Motor neuron (in vitro differentiated cells): ENCODE measurements around the gene MTA3. TPM values are rescaled to one million over a fixed set of nuclear protein-coding genes. Genes with fewer than 3 reads are reported as not detected.

ENCODE experiments used
- ATAC-seq, 8 experiments: fragments of 200-7000 bp; cut with Tn5 transposase; replicated peaks in 6 of 8; 2 replicates each; pipeline ENCODE4 v1.8.0; 2021; ENCODE audit warnings: mild to moderate bottlenecking in 8 of 8, moderate library complexity in 8 of 8
- H3K27ac ChIP-seq, 2 donors: fragments of 250-450 bp; sonication (Bioruptor Pico); 2 replicates each; pipeline ENCODE4 v1.9.0; 2021; ENCODE audit warnings: antibody characterized with exemption in 2 of 2, mild to moderate bottlenecking in 2 of 2, moderate library complexity in 1 of 2
- H3K4me1 ChIP-seq, 2 donors: fragments of 250-450 bp; sonication (Bioruptor Pico); replicated peaks in 1 of 2; 2 replicates each; pipeline ENCODE4 v1.6.1; 2021; ENCODE audit warnings: antibody characterized with exemption in 2 of 2, mild to moderate bottlenecking in 2 of 2, moderate library complexity in 1 of 2
- H3K4me3 ChIP-seq, 5 donors: fragments of 250-450 bp; sonication (Bioruptor Pico); 2 replicates each; pipeline ENCODE4 v1.9.0; 2021; ENCODE audit warnings: antibody characterized with exemption in 5 of 5, mild to moderate bottlenecking in 5 of 5, moderate library complexity in 4 of 5
- WGBS, 10 experiments: fragments of 450-650 bp; shearing (Covaris generic); methylation state at CpG; one replicate each; pipeline ENCODE4 v1.0.0; 2022; 5-methylcytosine and 5-hydroxymethylcytosine counted together
- in situ Hi-C, 9 experiments: fragments of 400-800 bp; cut with MboI; loops; one replicate each; pipeline ENCODE4 v1.15.0; 2021; ENCODE audit warnings: low sequenced_read_pairs in 9 of 9, low pct_unique_long_range_greater_than_20kb in 2 of 9; ENCODE audit not compliant: unreplicated experiment in 9 of 9
- total RNA-seq, 8 experiments: library from RNA; unstranded; fragments of 300-600 nt; gene quantifications; 2 replicates each; pipeline versions ENCODE4 v1.2.3 to v1.2.4, GENCODE V29; 2022

Gene MTA3
- total RNA-seq, 8 experiments from 2014 or later, result 23.1 to 85.9 (median 34.6) TPM

DNA sequence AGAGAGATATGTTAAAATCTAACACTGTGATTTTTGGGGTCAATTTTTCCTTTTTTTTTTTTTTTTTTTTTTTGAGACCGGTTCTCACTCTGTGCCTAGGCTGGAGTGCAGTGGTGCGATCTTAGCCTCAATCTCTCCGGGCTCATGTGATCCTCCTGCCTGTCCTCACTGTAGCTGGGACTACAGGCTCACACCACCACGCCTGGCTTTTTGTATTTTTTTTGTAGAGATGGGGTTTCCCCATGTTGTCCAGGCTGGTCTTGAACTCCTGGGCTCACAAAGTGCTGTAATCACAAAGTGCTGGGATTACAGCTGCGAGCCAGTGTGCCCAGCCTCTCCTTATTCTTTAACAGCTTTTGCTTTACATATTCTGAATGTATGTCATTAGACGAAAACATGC is 226.8 kb downstream of the MTA3 start:
- peak in 3 of 8 experiments; percentile 6 to 44 (median 12) for ATAC-seq
- no peak overlapping the region for H3K4me3 ChIP-seq
- no peak overlapping the region for H3K27ac ChIP-seq
- no peaks in the 10 kb centered on the region for H3K4me1 ChIP-seq
- 67 to 100% (median 94%) methylated on average over 2 to 6 of the region's 6 CpGs for WGBS, 10 experiments
- in situ Hi-C loops, result no loop called here

DNA sequence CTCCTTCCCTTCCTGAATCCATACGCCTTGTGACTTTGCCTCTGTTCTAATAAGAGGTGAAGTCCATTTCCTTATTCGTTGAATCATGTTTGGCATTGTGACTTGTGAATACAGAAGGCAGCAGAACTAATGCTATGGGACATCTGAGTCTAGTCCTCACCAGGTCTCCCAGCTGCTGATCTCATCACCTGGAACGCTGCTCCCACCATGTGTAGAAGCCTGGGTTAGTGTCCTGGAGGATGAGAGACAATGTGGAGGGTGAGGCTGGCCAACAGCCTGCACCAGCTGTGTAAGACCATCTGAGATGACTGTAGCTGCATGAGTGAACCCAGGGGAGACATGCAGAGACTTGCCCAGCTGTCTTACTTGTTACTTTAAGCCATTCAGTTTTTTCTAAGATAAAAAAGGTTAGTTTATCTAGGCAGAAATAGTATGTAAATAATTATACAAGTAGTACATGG is 227.4 kb downstream of the MTA3 start:
- in situ Hi-C loops, result no loop called here
- Histone ChIP-seq H3K27ac (no peak overlapping the region), H3K4me1 (no peaks in the 10 kb centered on the region), H3K4me3 (no peak overlapping the region)
- WGBS, 10 experiments, result 0 to 100% (median 74%) methylated on average over 1 to 3 of the region's 3 CpGs; no CpG with 5 or more reads in 2 of the 10 experiments
- ATAC-seq, result peak in 3 of 8 experiments; percentile 19 to 57 (median 22)

DNA sequence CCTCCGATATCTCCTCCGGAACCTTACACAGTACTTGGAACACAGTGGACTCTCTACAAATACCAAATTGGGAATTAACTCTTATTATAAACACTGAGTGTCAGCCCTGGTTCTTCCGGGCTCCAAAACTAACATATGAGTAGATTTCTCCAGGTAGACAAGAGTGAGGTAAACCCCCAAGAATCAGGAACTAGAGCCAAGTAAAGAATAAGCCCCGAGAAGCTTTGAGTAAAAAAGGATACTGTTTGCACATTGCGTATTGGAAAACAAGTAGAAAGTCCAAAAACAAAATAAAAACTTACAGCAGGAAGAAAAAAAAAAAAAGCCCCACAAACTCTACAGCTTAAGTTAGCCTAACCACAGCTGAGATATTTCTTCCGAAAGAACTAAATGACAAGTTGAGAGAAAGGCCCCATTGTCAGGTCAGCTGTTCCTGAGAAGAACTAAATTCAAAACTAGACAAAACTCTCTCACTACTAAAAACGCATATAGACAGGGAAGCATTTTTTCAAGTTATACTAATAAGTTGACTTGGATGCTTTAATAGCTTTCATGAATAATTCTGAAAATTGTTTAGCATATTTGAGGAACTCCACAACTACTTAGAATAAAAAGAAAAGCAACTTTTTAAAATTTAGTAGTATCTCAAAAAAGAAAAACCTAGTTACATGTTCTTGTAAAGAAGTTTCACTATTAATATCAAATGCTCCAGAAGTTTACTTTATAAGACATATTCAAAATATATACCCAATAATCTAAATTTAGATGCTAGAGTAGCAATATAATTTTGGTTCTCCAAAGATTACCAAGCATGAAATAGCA is 228.2 kb downstream of the MTA3 start:
- 85 to 100% (median 93%) methylated on average over 2 to 7 of the region's 7 CpGs for WGBS, 10 experiments
- no peak for ATAC-seq
- in situ Hi-C loops, result no loop called here
- H3K27ac ChIP-seq, result no peak overlapping the region
- no peak overlapping the region for H3K4me3 ChIP-seq
- no peaks in the 10 kb centered on the region for H3K4me1 ChIP-seq

DNA sequence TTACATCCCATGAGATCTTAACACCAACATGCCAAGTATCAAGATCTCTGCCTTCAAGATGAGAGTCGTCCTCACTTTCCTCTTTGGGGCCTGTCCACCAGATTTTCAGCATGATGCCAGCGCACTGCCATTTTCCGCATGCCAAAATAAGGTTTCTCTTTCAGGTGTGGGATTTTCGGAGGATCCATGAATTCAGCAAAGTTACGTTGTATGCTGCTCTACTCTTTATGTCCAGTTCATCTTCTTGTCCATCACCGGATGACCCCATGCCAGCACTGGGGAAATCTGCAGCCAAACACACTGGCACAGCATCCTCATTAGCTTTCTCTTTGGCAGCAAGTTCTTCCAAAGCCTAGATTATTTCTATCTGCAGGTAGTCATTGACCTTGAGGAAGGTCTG is 228.8 kb downstream of the MTA3 start:
- Histone ChIP-seq H3K4me3 (no peak overlapping the region), H3K27ac (no peak overlapping the region), H3K4me1 (no peaks in the 10 kb centered on the region)
- ATAC-seq, result no peak
- 53 to 100% (median 83%) methylated on average over 1 to 6 of the region's 6 CpGs; no CpG with 5 or more reads in 2 of the 10 experiments for WGBS, 10 experiments
- in situ Hi-C loops, result no loop called here

DNA sequence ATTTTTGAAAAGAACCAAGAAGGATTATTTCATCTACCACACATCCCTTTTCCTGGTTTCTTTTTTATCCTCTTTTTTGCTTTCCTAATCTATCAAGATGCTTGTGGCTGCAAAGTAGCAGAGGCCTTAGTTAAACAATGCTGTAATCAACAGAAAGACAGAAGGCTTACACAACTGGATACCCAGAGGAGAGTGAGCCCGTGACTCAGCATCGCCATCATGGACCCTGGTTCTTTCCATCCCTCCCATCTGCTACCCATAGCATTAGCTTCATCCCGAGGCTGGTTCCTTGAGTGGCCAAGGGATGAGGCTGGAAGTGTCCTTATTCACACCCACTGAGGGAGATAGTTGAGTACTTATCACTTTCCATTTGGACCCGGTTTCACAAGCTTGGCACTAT is 231.4 kb downstream of the MTA3 start:
- in situ Hi-C loops, result no loop called here
- 0 to 100% (median 77%) methylated on average over 1 to 4 of the region's 4 CpGs; no CpG with 5 or more reads in 3 of the 10 experiments for WGBS, 10 experiments
- Histone ChIP-seq H3K4me3 (no peak overlapping the region), H3K27ac (no peak overlapping the region), H3K4me1 (no peaks in the 10 kb centered on the region)
- no peak for ATAC-seq

DNA sequence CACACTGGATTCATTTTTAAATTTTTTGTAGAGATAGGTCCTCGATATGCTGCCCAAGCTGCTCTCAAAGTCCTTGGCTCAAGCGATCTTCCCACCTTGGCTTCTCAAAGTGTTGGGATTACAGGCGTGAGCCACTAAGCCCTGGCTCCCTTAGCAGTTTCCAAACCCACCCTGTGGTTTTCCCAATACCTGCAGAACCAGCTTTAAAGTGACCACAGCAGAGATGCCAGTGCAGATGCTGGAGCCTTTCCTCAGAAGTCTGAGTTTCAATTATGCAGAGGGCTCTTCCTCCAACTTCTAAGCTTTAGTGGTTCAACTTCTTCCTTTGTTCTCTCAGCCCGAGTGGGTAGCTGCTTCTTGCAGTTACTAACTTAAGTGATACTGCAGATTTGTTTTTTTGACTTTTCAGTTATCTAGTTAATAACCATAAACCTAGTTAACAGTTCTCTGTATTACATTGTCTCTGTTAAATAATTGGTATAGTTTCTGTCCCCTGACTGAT is 232.1 kb downstream of the MTA3 start:
- 60 to 100% (median 92%) methylated on average over 1 to 4 of the region's 4 CpGs; no CpG with 5 or more reads in 1 of the 10 experiments for WGBS, 10 experiments
- Histone ChIP-seq H3K4me1 (no peaks in the 10 kb centered on the region), H3K27ac (no peak overlapping the region), H3K4me3 (no peak overlapping the region)
- in situ Hi-C loops, result no loop called here
- no peak for ATAC-seq

DNA sequence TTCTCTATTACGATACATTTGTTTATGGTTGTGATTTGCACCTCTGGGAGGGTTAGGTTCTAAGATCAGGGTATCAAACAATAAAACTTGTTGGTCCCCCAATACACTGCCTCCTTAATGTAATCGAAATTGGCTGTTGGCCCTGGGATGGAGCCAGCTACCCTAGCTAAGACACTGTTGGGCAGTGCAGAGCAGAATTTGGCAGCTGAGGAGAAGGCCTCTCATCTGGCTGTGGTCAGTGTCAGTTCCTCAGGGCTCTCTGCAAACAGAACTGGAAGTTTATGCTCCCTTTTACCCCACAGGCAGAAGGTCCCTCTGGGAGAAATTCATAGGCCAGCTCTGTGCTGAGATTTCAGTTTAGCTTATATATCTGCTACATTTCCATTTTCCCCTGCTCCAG is 232.5 kb downstream of the MTA3 start:
- 0 to 100% (median 90%) methylated on average over 1 to 2 of the region's 2 CpGs; no CpG with 5 or more reads in 3 of the 10 experiments for WGBS, 10 experiments
- peak in 3 of 8 experiments; percentile 53 to 77 (median 62) for ATAC-seq
- no peaks in the 10 kb centered on the region for H3K4me1 ChIP-seq
- H3K27ac ChIP-seq, result no peak overlapping the region
- in situ Hi-C loops, result no loop called here
- H3K4me3 ChIP-seq, result no peak overlapping the region

DNA sequence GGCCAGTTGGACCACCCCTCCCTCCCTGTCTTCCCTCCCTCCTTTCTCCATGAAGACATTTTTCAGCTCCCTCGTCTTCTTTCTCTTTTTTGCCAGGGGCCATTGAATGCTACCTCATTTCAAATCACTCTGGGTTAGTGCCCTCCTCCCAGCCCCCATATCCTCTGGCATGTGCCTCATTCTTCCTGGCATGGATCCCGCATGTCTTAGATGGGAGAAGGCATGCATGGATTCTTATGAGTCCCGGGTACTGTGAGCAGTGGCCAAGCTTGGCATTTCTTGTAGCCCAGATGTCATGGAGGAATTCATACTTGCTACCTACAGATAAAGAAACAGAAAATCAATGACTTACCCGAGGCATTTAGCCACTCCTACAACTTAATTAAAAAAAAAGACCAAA is 232.9 kb downstream of the MTA3 start:
- Histone ChIP-seq H3K4me3 (no peak overlapping the region), H3K4me1 (no peaks in the 10 kb centered on the region), H3K27ac (no peak overlapping the region)
- peak in 3 of 8 experiments; percentile 32 to 80 (median 45) for ATAC-seq
- in situ Hi-C loops, result no loop called here
- 0 to 93% (median 59%) methylated on average over 1 to 3 of the region's 4 CpGs; no CpG with 5 or more reads in 2 of the 10 experiments for WGBS, 10 experiments

DNA sequence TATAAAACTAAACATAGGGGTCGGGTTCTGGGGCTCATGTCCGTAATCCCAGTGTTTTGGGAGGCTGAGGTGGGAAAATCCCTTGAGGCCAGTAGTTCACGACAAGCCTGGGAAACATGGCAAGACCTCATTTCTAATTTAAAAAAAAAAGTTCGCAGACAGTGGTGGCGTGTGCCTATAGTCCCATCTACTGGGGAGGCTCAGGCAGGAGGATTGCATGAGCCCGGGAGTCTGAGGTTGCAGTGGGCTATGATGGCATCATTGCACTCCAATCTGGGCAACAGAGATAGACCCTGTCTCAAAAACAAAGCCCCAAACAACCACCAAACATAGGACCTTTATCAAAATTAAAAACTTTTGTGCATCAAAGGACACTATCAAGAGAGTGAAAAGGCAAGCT is 233.7 kb downstream of the MTA3 start:
- Histone ChIP-seq H3K27ac (no peak overlapping the region), H3K4me1 (no peaks in the 10 kb centered on the region), H3K4me3 (no peak overlapping the region)
- ATAC-seq, result no peak
- in situ Hi-C loops, result no loop called here
- 33 to 100% (median 90%) methylated on average over 1 to 6 of the region's 6 CpGs; no CpG with 5 or more reads in 1 of the 10 experiments for WGBS, 10 experiments

DNA sequence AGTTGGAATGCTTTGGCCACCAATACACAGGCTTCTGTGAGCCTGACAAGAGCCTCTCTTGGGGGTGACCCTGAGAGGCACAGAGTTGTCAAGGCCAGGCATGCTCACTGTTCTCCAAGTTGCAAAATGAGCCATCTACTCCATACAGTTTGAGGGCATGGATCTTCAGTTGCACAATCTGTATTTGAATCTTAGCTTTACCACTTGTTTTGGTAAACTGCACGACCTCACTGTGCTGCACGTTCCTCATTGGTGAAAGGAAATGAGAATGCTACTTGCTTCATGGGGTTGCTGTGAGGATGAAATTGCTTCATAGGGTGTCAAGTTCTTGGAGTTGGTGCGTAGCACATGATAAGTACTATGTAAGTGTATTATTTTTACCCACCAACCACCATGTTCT is 235.9 kb downstream of the MTA3 start:
- Histone ChIP-seq H3K27ac (no peak overlapping the region), H3K4me1 (peaks cover 0 to 5% of the 10 kb centered on the region in 2 donors), H3K4me3 (no peak overlapping the region)
- 19 to 100% (median 80%) methylated on average over 1 to 3 of the region's 3 CpGs; no CpG with 5 or more reads in 1 of the 10 experiments for WGBS, 10 experiments
- ATAC-seq, result peak in 2 of 8 experiments; percentile 11 to 56
- in situ Hi-C loops, result no loop called here

DNA sequence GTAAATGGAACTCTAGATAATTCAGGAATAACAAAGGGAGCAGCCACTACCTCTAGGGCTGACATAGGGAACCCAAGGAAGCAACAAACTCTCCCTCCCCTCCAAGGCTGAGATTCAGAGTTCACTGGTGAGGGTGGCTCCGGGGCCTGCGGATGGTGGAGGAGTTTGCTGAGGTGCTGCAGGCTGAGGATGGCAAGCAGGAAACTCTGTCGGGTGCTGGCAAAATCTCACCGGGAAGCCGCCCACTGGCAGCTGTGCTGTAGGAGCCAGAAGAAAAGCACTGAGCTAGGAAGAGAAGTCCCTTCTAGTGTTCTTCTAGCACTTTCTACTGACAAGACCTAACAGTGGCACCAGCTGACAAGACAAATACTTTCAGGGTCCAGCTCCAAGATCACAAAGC is 236.5 kb downstream of the MTA3 start:
- Histone ChIP-seq H3K4me1 (peaks cover 0 to 6% of the 10 kb centered on the region in 2 donors), H3K4me3 (no peak overlapping the region), H3K27ac (no peak overlapping the region)
- in situ Hi-C loops, result no loop called here
- 50 to 100% (median 89%) methylated on average over 1 to 4 of the region's 5 CpGs; no CpG with 5 or more reads in 3 of the 10 experiments for WGBS, 10 experiments
- ATAC-seq, result no peak
